ENCODE measurements around the gene SPATA31A3. TPM values are rescaled to one million over a fixed set of nuclear protein-coding genes. Genes with fewer than 3 reads are reported as not detected.

The SPATA31A3 gene
- total and polyA plus RNA-seq, 5 donors from 2014 or later = not detected

Other genes starting within 250 kb of the SPATA31A3 start
- gene ZNF658, start 91.8 kb downstream of the SPATA31A3 start, total RNA-seq = 1.5 TPM
- gene ZNF658, start 91.8 kb downstream of the SPATA31A3 start, polyA plus RNA-seq = 1 to 10 TPM; 1.6 to 2.8 (median 2.3) TPM

Measured in CD4-positive, CD25-positive, alpha-beta regulatory T cell (primary cell).